Adrenal gland (tissue), 12 donors: ENCODE results near the gene MPPED1. TPM values are rescaled to one million over a fixed set of nuclear protein-coding genes. Genes with fewer than 3 reads are reported as not detected.

Experiments used
- DNase-seq, 7 donors: peaks; one replicate each; pipeline ENCODE4 v3.0.0-alpha.2; 2019 to 2020
- H3K27ac ChIP-seq, 5 donors: fragments of 200-600 bp; sonication (generic) in 4 of 5; 1 replicate in 3 of 5; 2 replicates in 2 of 5; pipeline versions ENCODE4 v1.5.1 to v1.8.0; 2016 to 2020; ENCODE audit warnings: mild to moderate bottlenecking in 1 of 5
- H3K27me3 ChIP-seq: fragments of 200-600 bp; 2 replicates; pipeline ENCODE4 v1.8.0; 2021
- H3K36me3 ChIP-seq, 2 donors: fragments of 200-600 bp; replicated peaks in 1 of 2; 1 replicate in 1 of 2; 2 replicates in 1 of 2; pipeline versions ENCODE4 v1.5.1 to v1.8.0; 2018 to 2022
- H3K4me1 ChIP-seq, 2 donors: fragments of 200-600 bp; replicated peaks in 1 of 2; 1 replicate in 1 of 2; 2 replicates in 1 of 2; pipeline versions ENCODE4 v1.5.1 to v1.8.0; 2018 to 2021
- H3K4me3 ChIP-seq, 4 donors: fragments of 200-600 bp; sonication (generic) in 3 of 4; one replicate each; pipeline ENCODE4 v1.5.1; 2016 to 2018
- H3K9me3 ChIP-seq, 3 donors: fragments of 200-600 bp; sonication (generic) in 1 of 3; replicated peaks in 1 of 3; 1 replicate in 2 of 3; 2 replicates in 1 of 3; pipeline versions ENCODE4 v1.5.1 to v1.8.0; 2016 to 2021
- CTCF ChIP-seq, 6 experiments: fragments of 450-650 bp in 4 of 6; fragments of 200-600 bp in 2 of 6; sonication (generic) in 1 of 6; IDR thresholded peaks; 1 replicate in 5 of 6; 2 replicates in 1 of 6; pipeline versions ENCODE4 v1.5.1 to v1.8.0; 2016 to 2021; ENCODE audit warnings: antibody characterized with exemption in 6 of 6, mild to moderate bottlenecking in 2 of 6, moderate library complexity in 1 of 6
- POLR2A ChIP-seq, 2 donors: fragments of 450-650 bp; IDR thresholded peaks; one replicate each; pipeline ENCODE4 v1.6.1; 2017; ENCODE audit warnings: antibody characterized with exemption in 2 of 2, mild to moderate bottlenecking in 2 of 2, moderate library complexity in 1 of 2
- WGBS, 4 donors: extraction: QIAGEN DNeasy Blood & Tissue Kit in 2 of 4; methylation state at CpG; one replicate each; pipeline versions ENCODE4 v1.1.5 to v1.1.7; 2013 to 2017; 5-methylcytosine and 5-hydroxymethylcytosine counted together
- intact Hi-C, 2 donors: fragments of 100-400 bp; cut with DNase I; formaldehyde crosslinking; loops; one replicate each; pipeline versions ENCODE4 v1.14.1 to v1.15.0; 2022 to 2023
- polyA plus RNA-seq, 3 donors: library from polyadenylated mRNA; stranded (reverse); fragments of 200-250 nt in 2 of 3; fragments of 350-450 nt in 1 of 3; fragmentation: Illumina TruSeq in 1 of 3; extraction: RNeasy Lipid Tissue Mini Kit (QIAGEN cat#74804) in 1 of 3; gene quantifications; one replicate each; pipeline ENCODE4 v1.2.3, GENCODE V29; 2013 to 2014
- total RNA-seq, 9 donors: library from RNA; depleted of rRNA in 4 of 9; stranded (reverse); fragments of >200 nt in 4 of 9; fragments of 120-200 nt in 1 of 9; fragmentation: NEBNext Ultra II Directional in 1 of 9; extraction: Animal tissue kit (Norgen Biotek cat#: 25700) in 1 of 9; gene quantifications; one replicate each; pipeline versions ENCODE4 v1.1.0 to v1.2.4, GENCODE V29; 2013 to 2023
- donor health status: healthy with polysubstance abuse.
- donor health status: Bipolar disorder and iron deficiency.
- donor health status: DM: yes; HTN: yes; CAD: no.
- donor health status: DM: no; HTN: no; CAD: no.
- donor health status: DM: no; HTN: no; CAD: no.
- donor health status: DM: yes; HTN: yes; CAD: no.

MPPED1 gene
- total and polyA plus RNA-seq, 12 donors = 0.07 to 0.44 (median 0.11) TPM; not detected in 8

GRCh38 chr22:43484227-43484626 is 72.4 kb downstream of the MPPED1 start:
- intact Hi-C loops = no loop called here
- no peak overlapping the region for H3K27ac ChIP-seq
- TF ChIP-seq POLR2A (IDR thresholded peaks at IDR 0.05) (no peak), CTCF (IDR thresholded peaks at IDR 0.05) (no peak)
- no peak for DNase-seq
- no peaks in the 10 kb centered on the region for H3K4me1 ChIP-seq
- H3K4me3 ChIP-seq = no peak overlapping the region
- no peaks in the 10 kb centered on the region for H3K27me3 ChIP-seq
- H3K36me3 ChIP-seq = no peaks in the 10 kb centered on the region
- no peaks in the 10 kb centered on the region for H3K9me3 ChIP-seq
- WGBS, 4 donors = 67 to 88% (median 81%) methylated on average over 3 to 8 of the region's 8 CpGs

- no peak overlapping the region for H3K4me3 ChIP-seq
- TF ChIP-seq POLR2A (IDR thresholded peaks at IDR 0.05) (no peak), CTCF (IDR thresholded peaks at IDR 0.05) (no peak)
- H3K4me1 ChIP-seq = no peaks in the 10 kb centered on the region
- H3K9me3 ChIP-seq = no peaks in the 10 kb centered on the region
- no peak for DNase-seq
- H3K27ac ChIP-seq = no peak overlapping the region
- WGBS, 4 donors = 52 to 66% (median 58%) methylated on average over 18 to 20 of the region's 20 CpGs
- intact Hi-C loops = no loop called here
- H3K36me3 ChIP-seq = no peaks in the 10 kb centered on the region
- H3K27me3 ChIP-seq = no peaks in the 10 kb centered on the region
Observed at GRCh38 chr22:43485502-43486089, 73.8 kb downstream of the MPPED1 start.

GRCh38 chr22:43487311-43488030 is 75.7 kb downstream of the MPPED1 start:
- Histone ChIP-seq H3K36me3 (no peaks in the 10 kb centered on the region), H3K9me3 (no peaks in the 10 kb centered on the region), H3K4me3 (no peak overlapping the region), H3K4me1 (no peaks in the 10 kb centered on the region), H3K27ac (no peak overlapping the region), H3K27me3 (no peaks in the 10 kb centered on the region)
- no peak for DNase-seq
- intact Hi-C loops = no loop called here
- WGBS, 4 donors = 56 to 70% (median 66%) methylated on average over 6 to 19 of the region's 19 CpGs
- no peak for TF ChIP-seq CTCF (IDR thresholded peaks at IDR 0.05)
- TF ChIP-seq POLR2A (IDR thresholded peaks at IDR 0.05) = no peak

- Histone ChIP-seq H3K9me3 (no peaks in the 10 kb centered on the region), H3K4me3 (no peak overlapping the region), H3K27ac (no peak overlapping the region), H3K4me1 (no peaks in the 10 kb centered on the region), H3K36me3 (no peaks in the 10 kb centered on the region), H3K27me3 (no peaks in the 10 kb centered on the region)
- TF ChIP-seq POLR2A (IDR thresholded peaks at IDR 0.05) (no peak), CTCF (IDR thresholded peaks at IDR 0.05) (no peak)
- 58 to 67% (median 64%) methylated on average over 15 to 26 of the region's 26 CpGs for WGBS, 4 donors
- no peak for DNase-seq
- intact Hi-C loops = no loop called here
Observed at GRCh38 chr22:43488031-43488866, 76.4 kb downstream of the MPPED1 start.
